AG09309 (cell line): Measurements from ENCODE around the gene AGA.
A peak's percentile ranks its signal among the peaks of the same experiment; 100 is the strongest.

Experiments used
- DNase-seq: peaks from one replicate; pipeline ENCODE4 v3.0.0-alpha.2; 2010; ENCODE audit warnings: low read depth
- H3K4me3 ChIP-seq: 2 replicates; pipeline ENCODE4 v1.5.1; 2011; ENCODE audit warnings: mild to moderate bottlenecking, low read depth, low read length, moderate library complexity; ENCODE audit not compliant: control insufficient read depth
- CTCF ChIP-seq: IDR thresholded peaks from 2 replicates; pipeline ENCODE4 v1.5.1; 2011; ENCODE audit warnings: mild to moderate bottlenecking, low read depth, low read length, inconsistent platforms; ENCODE audit not compliant: insufficient read depth, control insufficient read depth; ENCODE audit errors: missing control alignments

The AGA gene

GRCh38 chr4:177441803-177442622 is at the start of gene AGA:
Gene AGA, minus strand, starts transcription at chr4:177442437. Its CDS starts 62 bp downstream, at chr4:177442375.
- peak; percentile 8 for TF ChIP-seq CTCF
- H3K4me3 ChIP-seq, result peak within 1 kb of the TSS; percentile 90
- DNase-seq, result peak; percentile 67

GRCh38 chr4:177492022-177492421 is 49.8 kb upstream of the AGA start:
- no peak for TF ChIP-seq CTCF
- DNase-seq, result no peak
- no peak overlapping the region for H3K4me3 ChIP-seq

GRCh38 chr4:177490769-177491168 is 48.5 kb upstream of the AGA start:
- TF ChIP-seq CTCF, result no peak
- DNase-seq, result no peak
- no peak overlapping the region for H3K4me3 ChIP-seq

GRCh38 chr4:177489471-177490246 is 47.4 kb upstream of the AGA start:
- no peak for DNase-seq
- H3K4me3 ChIP-seq, result no peak overlapping the region
- no peak for TF ChIP-seq CTCF

GRCh38 chr4:177487977-177488376 is 45.7 kb upstream of the AGA start:
- TF ChIP-seq CTCF, result no peak
- no peak overlapping the region for H3K4me3 ChIP-seq
- DNase-seq, result no peak

- no peak overlapping the region for H3K4me3 ChIP-seq
- TF ChIP-seq CTCF, result no peak
- no peak for DNase-seq
These were observed 43.3 kb upstream of the AGA start for GRCh38 chr4:177485528-177485927.
